PC-3 (cell line): ENCODE data around the gene LY86. TPM values are rescaled to one million over a fixed set of nuclear protein-coding genes. Genes with fewer than 3 reads are reported as not detected.

Source experiments
- ATAC-seq: fragments of 200-7000 bp; cut with Tn5 transposase; 2 replicates; pipeline ENCODE4 v1.9.1; 2020; ENCODE audit warnings: mild to moderate bottlenecking, moderate library complexity
- BruUV-seq: library from RNA; stranded (reverse); fragments of 400-500 nt; replicated peaks from 2 replicates; lab custom pipeline; 2021; lab: Mats Ljungman, UMichigan
- CTCF ChIA-PET: fragments of 300-600 bp; sonication (Branson Sonifier 250); formaldehyde crosslinking; loops from one replicate; lab custom pipeline; 2022; ENCODE audit warnings: antibody characterized with exemption; lab: Charles Lee
- POLR2A ChIA-PET: fragments of 300-600 bp; sonication (Branson Sonifier 250); formaldehyde crosslinking; loops from one replicate; lab custom pipeline; 2022; ENCODE audit warnings: antibody characterized with exemption; ENCODE audit not compliant: unreplicated experiment; lab: Charles Lee
- DNase-seq: peaks from one replicate; pipeline ENCODE4 v3.0.0-alpha.2; 2015
- H2AFZ ChIP-seq: fragments of 300-600 bp; sonication (generic); 2 replicates; pipeline ENCODE4 v1.6.0; 2016; ENCODE audit warnings: antibody characterized with exemption, low read length
- H3F3A ChIP-seq: fragments of 300-600 bp; sonication (generic); one replicate; pipeline ENCODE4 v1.6.0; 2017; ENCODE audit warnings: antibody characterized with exemption, low read length, control low read depth, mild to moderate bottlenecking; ENCODE audit not compliant: unreplicated experiment
- H3K27ac ChIP-seq: fragments of 300-600 bp; sonication (generic); 2 replicates; pipeline ENCODE4 v1.5.1; 2016; ENCODE audit warnings: mild to moderate bottlenecking, low read length
- H3K27me3 ChIP-seq: fragments of 300-600 bp; sonication (generic); 2 replicates; pipeline ENCODE4 v1.6.1; 2016; ENCODE audit warnings: low read length, mixed read lengths
- H3K36me3 ChIP-seq: fragments of 300-600 bp; sonication (generic); 2 replicates; pipeline ENCODE4 v1.6.1; 2016; ENCODE audit warnings: low read depth, mixed run types, low read length, mixed read lengths
- H3K4me1 ChIP-seq: fragments of 300-600 bp; sonication (generic); 2 replicates; pipeline ENCODE4 v1.5.1; 2016; ENCODE audit warnings: low read length; ENCODE audit not compliant: insufficient read depth
- H3K4me2 ChIP-seq: fragments of 300-600 bp; sonication (generic); 2 replicates; pipeline ENCODE4 v1.6.0; 2016; ENCODE audit warnings: low read length
- H3K4me3 ChIP-seq: fragments of 300-600 bp; sonication (generic); 2 replicates; pipeline ENCODE4 v1.5.1; 2016; ENCODE audit warnings: mild to moderate bottlenecking, low read length, mixed read lengths
- H3K79me2 ChIP-seq: fragments of 300-600 bp; sonication (generic); 2 replicates; pipeline ENCODE4 v1.6.1; 2017; ENCODE audit warnings: low read length, mixed read lengths
- H3K9ac ChIP-seq: fragments of 300-600 bp; sonication (generic); 2 replicates; pipeline ENCODE4 v1.6.0; 2016; ENCODE audit warnings: mild to moderate bottlenecking, low read length
- H3K9me2 ChIP-seq: fragments of 300-600 bp; sonication (generic); replicated peaks from 2 replicates; pipeline ENCODE4 v1.6.1; 2016; ENCODE audit warnings: mixed run types, low read length, mixed read lengths
- H3K9me3 ChIP-seq: fragments of 300-600 bp; sonication (generic); 2 replicates; pipeline ENCODE4 v1.6.1; 2016; ENCODE audit warnings: low read length, mixed read lengths
- H4K20me1 ChIP-seq: fragments of 300-600 bp; sonication (generic); 2 replicates; pipeline ENCODE4 v1.6.1; 2016; ENCODE audit warnings: low read length, mixed read lengths
- EZH2 ChIP-seq: fragments of 300-600 bp; sonication (generic); IDR thresholded peaks from one replicate; pipeline ENCODE4 v1.6.1; 2017; ENCODE audit warnings: antibody characterized with exemption, mild to moderate bottlenecking, low read length; ENCODE audit not compliant: unreplicated experiment
- EZH2phosphoT487 ChIP-seq: fragments of 300-600 bp; sonication (generic); IDR thresholded peaks from 2 replicates; pipeline ENCODE4 v1.6.1; 2018; ENCODE audit warnings: mild to moderate bottlenecking, antibody characterized with exemption, low read length, borderline replicate concordance
- intact Hi-C: fragments of 100-400 bp; cut with micrococcal nuclease; formaldehyde crosslinking; loops from 2 replicates; pipeline ENCODE4 v1.9.0; 2023
- total RNA-seq: library from RNA; depleted of rRNA; stranded (reverse); fragments of >200 nt; gene quantifications from 2 replicates; pipeline ENCODE4 v1.2.3, GENCODE V29; 2014
- TF ChIP-seq, protein P1 (sequence below): fragments of 300-600 bp; sonication (generic); conservative IDR thresholded peaks from 2 replicates; pipeline ENCODE4 v1.5.1; 2017; ENCODE audit warnings: antibody characterized with exemption, low read depth, mild to moderate bottlenecking, low read length

Gene LY86
- total RNA-seq, 1 experiment from 2014 or later: not detected

DNA sequence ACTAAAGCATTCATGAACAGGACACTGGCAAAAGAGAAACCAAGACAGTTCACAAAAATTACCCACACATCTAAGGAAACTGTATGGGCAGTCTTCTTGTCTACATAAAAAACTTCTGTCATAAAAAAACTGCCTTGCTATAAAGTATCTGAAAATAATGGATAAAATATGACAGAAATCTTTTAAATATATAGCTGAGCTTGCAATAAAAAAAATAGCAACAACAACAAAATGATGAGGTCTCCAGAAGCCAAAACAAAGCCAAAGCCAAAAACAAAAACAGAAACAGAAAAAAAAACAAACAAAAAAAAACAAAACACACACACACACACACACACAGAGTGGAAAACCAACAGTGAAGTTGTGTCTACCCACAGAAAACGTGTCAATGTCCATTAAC, 14.8 kb downstream of the LY86 start:
- Histone ChIP-seq H3K9ac (no peak overlapping the region), H2AFZ (no peak overlapping the region), H3K27me3 (peaks cover 37% of the 10 kb centered on the region), H3K36me3 (no peaks in the 10 kb centered on the region), H3F3A (no peaks in the 10 kb centered on the region), H3K4me1 (no peaks in the 10 kb centered on the region), H3K9me3 (no peaks in the 10 kb centered on the region), H3K4me3 (no peak overlapping the region), H3K79me2 (no peaks in the 10 kb centered on the region), H3K9me2 (no peaks in the 10 kb centered on the region), H4K20me1 (no peaks in the 10 kb centered on the region), H3K4me2 (no peak overlapping the region), H3K27ac (no peak overlapping the region)
- intact Hi-C loops: no loop called here
- TF ChIP-seq EZH2phosphoT487 (no peak), EZH2 (no peak)
- TF ChIP-seq, protein P1, sequence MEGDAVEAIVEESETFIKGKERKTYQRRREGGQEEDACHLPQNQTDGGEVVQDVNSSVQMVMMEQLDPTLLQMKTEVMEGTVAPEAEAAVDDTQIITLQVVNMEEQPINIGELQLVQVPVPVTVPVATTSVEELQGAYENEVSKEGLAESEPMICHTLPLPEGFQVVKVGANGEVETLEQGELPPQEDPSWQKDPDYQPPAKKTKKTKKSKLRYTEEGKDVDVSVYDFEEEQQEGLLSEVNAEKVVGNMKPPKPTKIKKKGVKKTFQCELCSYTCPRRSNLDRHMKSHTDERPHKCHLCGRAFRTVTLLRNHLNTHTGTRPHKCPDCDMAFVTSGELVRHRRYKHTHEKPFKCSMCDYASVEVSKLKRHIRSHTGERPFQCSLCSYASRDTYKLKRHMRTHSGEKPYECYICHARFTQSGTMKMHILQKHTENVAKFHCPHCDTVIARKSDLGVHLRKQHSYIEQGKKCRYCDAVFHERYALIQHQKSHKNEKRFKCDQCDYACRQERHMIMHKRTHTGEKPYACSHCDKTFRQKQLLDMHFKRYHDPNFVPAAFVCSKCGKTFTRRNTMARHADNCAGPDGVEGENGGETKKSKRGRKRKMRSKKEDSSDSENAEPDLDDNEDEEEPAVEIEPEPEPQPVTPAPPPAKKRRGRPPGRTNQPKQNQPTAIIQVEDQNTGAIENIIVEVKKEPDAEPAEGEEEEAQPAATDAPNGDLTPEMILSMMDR: no peak
- POLR2A ChIA-PET: no interaction called here
- ATAC-seq: no peak
- DNase-seq: no peak
- BruUV-seq: no TSS peak
- CTCF ChIA-PET: no interaction called here

DNA sequence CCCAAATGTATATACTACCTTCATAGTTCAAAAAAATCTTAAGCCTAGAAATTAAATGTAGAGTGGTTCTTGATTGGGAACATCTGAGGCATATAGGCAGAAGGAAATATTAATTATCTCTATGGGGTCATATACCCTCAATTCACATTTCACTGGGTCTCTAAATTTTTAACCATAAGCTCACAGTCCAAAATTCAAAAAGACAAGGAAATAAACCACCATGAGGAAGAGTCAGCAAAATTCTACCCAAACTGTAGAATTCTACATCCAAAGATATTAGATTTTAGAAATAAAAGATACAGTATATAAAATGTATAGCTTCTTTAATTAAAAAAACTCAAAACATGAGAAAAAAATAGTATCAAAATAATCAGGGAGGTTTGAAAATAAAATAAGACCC, 15.5 kb downstream of the LY86 start:
- TF ChIP-seq EZH2phosphoT487 (no peak), EZH2 (no peak)
- TF ChIP-seq, protein P1: no peak
- no peak for ATAC-seq
- H3K9me2 ChIP-seq: no peaks in the 10 kb centered on the region
- no peak overlapping the region for H2AFZ ChIP-seq
- no peaks in the 10 kb centered on the region for H3F3A ChIP-seq
- ChIA-PET CTCF (no interaction called here), POLR2A (no interaction called here)
- no peak overlapping the region for H3K4me3 ChIP-seq
- H3K9ac ChIP-seq: no peak overlapping the region
- H3K36me3 ChIP-seq: no peaks in the 10 kb centered on the region
- H3K27me3 ChIP-seq: peaks cover 33% of the 10 kb centered on the region
- no peaks in the 10 kb centered on the region for H4K20me1 ChIP-seq
- H3K27ac ChIP-seq: no peak overlapping the region
- no TSS peak for BruUV-seq
- DNase-seq: no peak
- no peak overlapping the region for H3K4me2 ChIP-seq
- intact Hi-C loops: no loop called here
- H3K9me3 ChIP-seq: no peaks in the 10 kb centered on the region
- no peaks in the 10 kb centered on the region for H3K79me2 ChIP-seq
- no peaks in the 10 kb centered on the region for H3K4me1 ChIP-seq

DNA sequence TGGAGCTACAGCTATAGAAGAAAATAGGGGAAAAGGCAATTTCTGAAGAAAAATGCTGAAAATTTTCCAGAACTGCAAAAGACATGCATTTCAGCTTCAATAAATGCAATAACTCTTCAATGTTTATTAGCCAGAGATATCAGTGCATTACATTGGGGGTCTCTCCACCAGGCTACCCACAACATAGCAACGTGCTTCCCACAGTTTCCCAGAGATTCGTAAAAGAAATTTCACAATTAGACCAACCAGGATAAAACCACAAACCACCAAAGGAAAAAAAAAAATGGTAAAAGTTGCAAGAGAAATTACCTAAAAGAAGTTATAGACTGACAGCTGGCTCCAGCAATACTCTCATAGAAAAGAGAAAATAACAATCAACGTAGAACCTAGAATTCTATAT, 16.0 kb downstream of the LY86 start:
- no peak overlapping the region for H3K4me3 ChIP-seq
- DNase-seq (no peak), ATAC-seq (no peak)
- no peaks in the 10 kb centered on the region for H3K4me1 ChIP-seq
- H3K9me2 ChIP-seq: no peaks in the 10 kb centered on the region
- H2AFZ ChIP-seq: no peak overlapping the region
- BruUV-seq: no TSS peak
- H3K79me2 ChIP-seq: no peaks in the 10 kb centered on the region
- H3K27me3 ChIP-seq: peaks cover 32% of the 10 kb centered on the region
- no peaks in the 10 kb centered on the region for H3K9me3 ChIP-seq
- ChIA-PET CTCF (no interaction called here), POLR2A (no interaction called here)
- H3K36me3 ChIP-seq: no peaks in the 10 kb centered on the region
- H3K27ac ChIP-seq: no peak overlapping the region
- no peak overlapping the region for H3K9ac ChIP-seq
- intact Hi-C loops: no loop called here
- no peaks in the 10 kb centered on the region for H3F3A ChIP-seq
- no peaks in the 10 kb centered on the region for H4K20me1 ChIP-seq
- TF ChIP-seq EZH2phosphoT487 (no peak), EZH2 (no peak)
- TF ChIP-seq, protein P1: no peak
- no peak overlapping the region for H3K4me2 ChIP-seq
